Neural cell (in vitro differentiated cells): ENCODE results near the gene NRP2. TPM values are rescaled to one million over a fixed set of nuclear protein-coding genes. Genes with fewer than 3 reads are reported as not detected.
A peak's percentile ranks its signal among the peaks of the same experiment; 100 is the strongest.

Experiments used
- H2AFZ ChIP-seq: fragments of 200-600, 300-800 bp; sonication (generic), shearing (Covaris generic); 2 replicates; pipeline ENCODE4 v1.6.0; 2014; ENCODE audit warnings: low read depth, mild to moderate bottlenecking, antibody characterized with exemption, low read length, moderate library complexity
- H3F3A ChIP-seq: fragments of 200-600 bp; shearing (Covaris generic); 2 replicates; pipeline ENCODE4 v1.6.1; 2016; ENCODE audit warnings: mild to moderate bottlenecking, moderate library complexity, mixed read lengths, antibody characterized with exemption, low read length; ENCODE audit not compliant: insufficient read depth, poor library complexity, severe bottlenecking
- H3K27ac ChIP-seq: fragments of 200-600, 300-800 bp; sonication (generic), shearing (Covaris generic); 2 replicates; pipeline ENCODE4 v1.5.1; 2014; ENCODE audit warnings: mild to moderate bottlenecking, low read length, moderate library complexity
- H3K27me3 ChIP-seq: fragments of 300-800, 200-600 bp; sonication (generic), shearing (Covaris generic); 2 replicates; pipeline ENCODE4 v1.6.0; 2014; ENCODE audit warnings: mild to moderate bottlenecking, low read depth, low read length, moderate library complexity; ENCODE audit not compliant: insufficient read depth
- H3K36me3 ChIP-seq: fragments of 300-800, 200-600 bp; sonication (generic), shearing (Covaris generic); 2 replicates; pipeline ENCODE4 v1.5.1; 2014; ENCODE audit warnings: mild to moderate bottlenecking, antibody characterized with exemption, low read length, moderate library complexity; ENCODE audit not compliant: insufficient read depth
- H3K4me2 ChIP-seq: fragments of 300-800, 200-600 bp; sonication (generic), shearing (Covaris generic); 2 replicates; pipeline ENCODE4 v1.6.0; 2014; ENCODE audit warnings: mild to moderate bottlenecking, low read length
- H3K4me3 ChIP-seq: fragments of 300-800, 200-600 bp; sonication (generic), shearing (Covaris generic); 2 replicates; pipeline ENCODE4 v1.5.1; 2014; ENCODE audit warnings: mild to moderate bottlenecking, low read length, moderate library complexity
- H3K79me2 ChIP-seq: fragments of 200-600 bp; shearing (Covaris generic); replicated peaks from 2 replicates; pipeline ENCODE4 v1.6.0; 2014; ENCODE audit warnings: mild to moderate bottlenecking, low read length, moderate library complexity; ENCODE audit not compliant: insufficient read depth
- H3K9ac ChIP-seq: fragments of 300-800, 200-600 bp; sonication (generic), shearing (Covaris generic); 2 replicates; pipeline ENCODE4 v1.6.1; 2016; ENCODE audit warnings: mild to moderate bottlenecking, low read length, mixed read lengths
- H3K9me2 ChIP-seq: fragments of 200-600 bp; shearing (Covaris generic); 2 replicates; pipeline ENCODE4 v1.6.1; 2016; ENCODE audit warnings: mild to moderate bottlenecking, low read length, mixed read lengths; ENCODE audit not compliant: insufficient read depth
- H3K9me3 ChIP-seq: fragments of 200-600, 300-800 bp; sonication (generic), shearing (Covaris generic); 2 replicates; pipeline ENCODE4 v1.6.1; 2016; ENCODE audit warnings: mild to moderate bottlenecking, mixed run types, low read length, moderate library complexity, mixed read lengths
- H4K20me1 ChIP-seq: fragments of 200-600 bp; shearing (Covaris generic); 2 replicates; pipeline ENCODE4 v1.6.1; 2016; ENCODE audit warnings: mild to moderate bottlenecking, mixed run types; ENCODE audit not compliant: insufficient read depth
- EP300 ChIP-seq: fragments of 450-650 bp; conservative IDR thresholded peaks from 2 replicates; pipeline ENCODE4 v1.6.1; 2014; ENCODE audit warnings: antibody characterized with exemption, mild to moderate bottlenecking, moderate library complexity; ENCODE audit not compliant: poor library complexity, severe bottlenecking
- EZH2 ChIP-seq: fragments of 200-600, 300-800 bp; shearing (Covaris generic), sonication (generic); IDR thresholded peaks from 2 replicates; pipeline ENCODE4 v1.6.1; 2014; ENCODE audit warnings: antibody characterized with exemption, low read length, borderline replicate concordance, mild to moderate bottlenecking; ENCODE audit not compliant: insufficient read depth, poor library complexity, severe bottlenecking
- MXI1 ChIP-seq: fragments of 450-650 bp; conservative IDR thresholded peaks from 2 replicates; pipeline ENCODE4 v1.6.1; 2014; ENCODE audit warnings: antibody characterized with exemption, mild to moderate bottlenecking; ENCODE audit not compliant: poor library complexity, severe bottlenecking
- POLR2AphosphoS5 ChIP-seq: IDR thresholded peaks from 2 replicates; pipeline ENCODE4 v1.6.1; 2012
- RAD21 ChIP-seq: fragments of 450-650 bp; conservative IDR thresholded peaks from 2 replicates; pipeline ENCODE4 v1.6.1; 2014; ENCODE audit warnings: antibody characterized with exemption, mild to moderate bottlenecking, moderate library complexity
- SMC3 ChIP-seq: fragments of 450-650 bp; conservative IDR thresholded peaks from 2 replicates; pipeline ENCODE4 v1.6.1; 2014; ENCODE audit warnings: antibody characterized with exemption, mild to moderate bottlenecking, moderate library complexity; ENCODE audit not compliant: poor library complexity
- TAF1 ChIP-seq: IDR thresholded peaks from 2 replicates; pipeline ENCODE4 v1.6.1; 2012; ENCODE audit warnings: low read depth
- polyA plus RNA-seq: library from polyadenylated mRNA; depleted of rRNA; stranded (reverse); fragments of >200 nt; gene quantifications from 2 replicates; pipeline ENCODE4 v1.2.3, GENCODE V29; 2014
- TF ChIP-seq, protein P1 (sequence below): fragments of 450-650 bp; IDR thresholded peaks from 2 replicates; pipeline ENCODE4 v1.5.1; 2014; ENCODE audit warnings: antibody characterized with exemption, mild to moderate bottlenecking, moderate library complexity; ENCODE audit not compliant: poor library complexity, severe bottlenecking
- TF ChIP-seq, protein P2 (sequence below): IDR thresholded peaks from 2 replicates; pipeline ENCODE4 v1.6.1; 2012; ENCODE audit warnings: borderline replicate concordance

NRP2 gene
- polyA plus RNA-seq, 1 donor from 2014 or later: 30.2 TPM

DNA sequence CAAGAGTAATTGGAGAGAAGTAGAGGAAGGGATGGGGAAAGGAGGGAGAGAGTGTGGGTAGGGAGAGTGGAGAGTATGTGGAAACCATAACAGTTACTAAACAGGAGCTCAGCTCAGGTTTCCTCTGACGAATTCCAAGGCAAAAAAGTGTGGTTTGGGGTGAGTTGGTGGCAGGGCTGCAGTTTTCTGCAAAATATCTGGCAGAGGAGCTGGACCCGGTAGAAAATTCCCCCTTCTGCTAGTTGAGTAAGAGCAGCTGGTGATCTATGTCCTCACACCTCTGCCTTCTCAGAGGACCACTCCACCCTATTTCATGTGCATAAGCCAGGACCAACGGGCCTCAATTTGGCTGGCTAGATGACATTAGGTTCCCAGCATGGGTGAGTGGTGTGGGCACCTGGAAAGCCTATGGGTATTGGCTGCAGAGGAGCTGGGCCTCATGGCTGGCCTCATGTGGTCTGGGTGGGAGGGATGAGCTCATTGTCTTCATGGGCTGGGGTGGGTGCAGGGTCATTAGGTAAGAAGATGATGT is 13.2 kb downstream of the NRP2 start:
- Histone ChIP-seq H3K79me2 (no peaks in the 10 kb centered on the region), H4K20me1 (no peaks in the 10 kb centered on the region), H3K27me3 (no peaks in the 10 kb centered on the region), H3K9ac (no peak overlapping the region), H3K36me3 (peaks cover 9% of the 10 kb centered on the region), H3K4me3 (no peak overlapping the region), H3K9me2 (no peaks in the 10 kb centered on the region), H2AFZ (no peak overlapping the region), H3K4me2 (no peak overlapping the region), H3F3A (no peaks in the 10 kb centered on the region), H3K27ac (no peak overlapping the region), H3K9me3 (no peaks in the 10 kb centered on the region)
- no peak for TF ChIP-seq EP300

DNA sequence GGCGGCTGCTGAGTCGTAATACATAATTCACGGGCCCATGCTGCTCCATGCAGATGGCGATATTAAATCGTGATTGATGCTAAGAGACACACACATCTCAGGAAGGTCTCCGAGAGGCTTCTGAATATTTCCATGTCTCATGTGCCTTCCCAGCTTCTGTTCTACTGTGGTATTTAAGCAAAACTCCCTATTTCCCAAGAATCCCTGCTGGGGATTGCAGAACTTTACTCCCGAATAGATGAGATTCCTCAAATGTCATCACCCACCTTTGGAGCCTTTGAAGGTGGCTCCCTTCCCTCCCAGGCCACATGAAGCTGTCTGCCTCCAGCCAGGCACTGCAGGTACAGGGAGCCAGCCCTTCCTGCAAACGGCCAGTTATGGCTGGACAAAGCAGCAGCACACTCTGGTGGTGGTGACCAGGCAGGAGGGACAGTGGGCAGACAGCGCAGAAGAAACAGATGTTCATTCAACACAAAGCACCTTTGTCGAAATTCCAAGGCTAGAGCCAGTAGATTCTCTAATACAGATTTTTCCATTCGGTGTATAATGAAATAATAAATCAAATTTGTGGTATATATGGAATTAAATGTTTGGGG is 14.1 kb downstream of the NRP2 start:
- no peak overlapping the region for H2AFZ ChIP-seq
- no peaks in the 10 kb centered on the region for H3K9me2 ChIP-seq
- H3K9me3 ChIP-seq: no peaks in the 10 kb centered on the region
- no peak overlapping the region for H3K27ac ChIP-seq
- peak; percentile 26 for TF ChIP-seq SMC3
- TF ChIP-seq, protein P1, sequence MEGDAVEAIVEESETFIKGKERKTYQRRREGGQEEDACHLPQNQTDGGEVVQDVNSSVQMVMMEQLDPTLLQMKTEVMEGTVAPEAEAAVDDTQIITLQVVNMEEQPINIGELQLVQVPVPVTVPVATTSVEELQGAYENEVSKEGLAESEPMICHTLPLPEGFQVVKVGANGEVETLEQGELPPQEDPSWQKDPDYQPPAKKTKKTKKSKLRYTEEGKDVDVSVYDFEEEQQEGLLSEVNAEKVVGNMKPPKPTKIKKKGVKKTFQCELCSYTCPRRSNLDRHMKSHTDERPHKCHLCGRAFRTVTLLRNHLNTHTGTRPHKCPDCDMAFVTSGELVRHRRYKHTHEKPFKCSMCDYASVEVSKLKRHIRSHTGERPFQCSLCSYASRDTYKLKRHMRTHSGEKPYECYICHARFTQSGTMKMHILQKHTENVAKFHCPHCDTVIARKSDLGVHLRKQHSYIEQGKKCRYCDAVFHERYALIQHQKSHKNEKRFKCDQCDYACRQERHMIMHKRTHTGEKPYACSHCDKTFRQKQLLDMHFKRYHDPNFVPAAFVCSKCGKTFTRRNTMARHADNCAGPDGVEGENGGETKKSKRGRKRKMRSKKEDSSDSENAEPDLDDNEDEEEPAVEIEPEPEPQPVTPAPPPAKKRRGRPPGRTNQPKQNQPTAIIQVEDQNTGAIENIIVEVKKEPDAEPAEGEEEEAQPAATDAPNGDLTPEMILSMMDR: no peak
- TF ChIP-seq RAD21: peak; percentile 41
- H3K36me3 ChIP-seq: peaks cover 9% of the 10 kb centered on the region
- H3K9ac ChIP-seq: no peak overlapping the region
- H3K27me3 ChIP-seq: no peaks in the 10 kb centered on the region
- no peaks in the 10 kb centered on the region for H3F3A ChIP-seq
- H3K4me2 ChIP-seq: no peak overlapping the region
- no peaks in the 10 kb centered on the region for H4K20me1 ChIP-seq
- no peak overlapping the region for H3K4me3 ChIP-seq
- no peaks in the 10 kb centered on the region for H3K79me2 ChIP-seq

DNA sequence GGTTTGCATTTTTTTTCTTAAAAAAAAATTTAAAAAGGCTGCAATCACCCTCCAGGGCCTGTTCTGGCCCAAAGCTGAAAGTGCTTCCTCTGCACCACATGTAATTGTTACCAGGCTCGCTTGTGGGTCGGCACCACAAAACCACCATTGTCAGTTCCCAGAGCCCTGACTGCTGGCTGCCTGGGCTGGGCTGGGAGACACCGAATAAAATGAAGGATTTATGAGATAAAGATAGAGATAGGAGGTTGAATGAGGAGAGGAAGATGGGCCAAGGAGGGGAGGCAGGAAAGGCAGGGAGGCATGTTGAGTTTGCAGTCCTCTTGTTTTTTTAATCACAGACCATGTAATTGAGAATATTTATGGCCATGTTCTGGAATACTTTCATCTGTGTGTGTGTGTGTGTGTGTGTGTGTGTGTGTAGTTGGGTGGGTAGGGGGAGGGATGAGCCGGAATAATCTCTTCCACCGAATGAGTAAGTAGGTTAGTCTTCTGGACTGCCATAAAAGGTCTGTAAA is 14.7 kb downstream of the NRP2 start:
- TF ChIP-seq EP300 (no peak), EZH2 (no peak), SMC3 (no peak), RAD21 (no peak), POLR2AphosphoS5 (no peak), MXI1 (no peak), TAF1 (no peak)
- TF ChIP-seq, protein P2, sequence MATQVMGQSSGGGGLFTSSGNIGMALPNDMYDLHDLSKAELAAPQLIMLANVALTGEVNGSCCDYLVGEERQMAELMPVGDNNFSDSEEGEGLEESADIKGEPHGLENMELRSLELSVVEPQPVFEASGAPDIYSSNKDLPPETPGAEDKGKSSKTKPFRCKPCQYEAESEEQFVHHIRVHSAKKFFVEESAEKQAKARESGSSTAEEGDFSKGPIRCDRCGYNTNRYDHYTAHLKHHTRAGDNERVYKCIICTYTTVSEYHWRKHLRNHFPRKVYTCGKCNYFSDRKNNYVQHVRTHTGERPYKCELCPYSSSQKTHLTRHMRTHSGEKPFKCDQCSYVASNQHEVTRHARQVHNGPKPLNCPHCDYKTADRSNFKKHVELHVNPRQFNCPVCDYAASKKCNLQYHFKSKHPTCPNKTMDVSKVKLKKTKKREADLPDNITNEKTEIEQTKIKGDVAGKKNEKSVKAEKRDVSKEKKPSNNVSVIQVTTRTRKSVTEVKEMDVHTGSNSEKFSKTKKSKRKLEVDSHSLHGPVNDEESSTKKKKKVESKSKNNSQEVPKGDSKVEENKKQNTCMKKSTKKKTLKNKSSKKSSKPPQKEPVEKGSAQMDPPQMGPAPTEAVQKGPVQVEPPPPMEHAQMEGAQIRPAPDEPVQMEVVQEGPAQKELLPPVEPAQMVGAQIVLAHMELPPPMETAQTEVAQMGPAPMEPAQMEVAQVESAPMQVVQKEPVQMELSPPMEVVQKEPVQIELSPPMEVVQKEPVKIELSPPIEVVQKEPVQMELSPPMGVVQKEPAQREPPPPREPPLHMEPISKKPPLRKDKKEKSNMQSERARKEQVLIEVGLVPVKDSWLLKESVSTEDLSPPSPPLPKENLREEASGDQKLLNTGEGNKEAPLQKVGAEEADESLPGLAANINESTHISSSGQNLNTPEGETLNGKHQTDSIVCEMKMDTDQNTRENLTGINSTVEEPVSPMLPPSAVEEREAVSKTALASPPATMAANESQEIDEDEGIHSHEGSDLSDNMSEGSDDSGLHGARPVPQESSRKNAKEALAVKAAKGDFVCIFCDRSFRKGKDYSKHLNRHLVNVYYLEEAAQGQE: no peak
- TF ChIP-seq, protein P1: no peak
- Histone ChIP-seq H3K4me2 (no peak overlapping the region), H3K27me3 (no peaks in the 10 kb centered on the region), H3K36me3 (peaks cover 9% of the 10 kb centered on the region), H3K4me3 (no peak overlapping the region), H2AFZ (no peak overlapping the region), H3F3A (no peaks in the 10 kb centered on the region), H3K9me3 (no peaks in the 10 kb centered on the region), H4K20me1 (no peaks in the 10 kb centered on the region), H3K9ac (no peak overlapping the region), H3K79me2 (no peaks in the 10 kb centered on the region), H3K9me2 (no peaks in the 10 kb centered on the region), H3K27ac (no peak overlapping the region)
